H1 (cell line): ENCODE data around the gene OXSM. TPM values are rescaled to one million over a fixed set of nuclear protein-coding genes. Genes with fewer than 3 reads are reported as not detected.

ENCODE experiments used
- CTBP2 ChIP-seq: IDR thresholded peaks from 2 replicates; pipeline ENCODE4 v1.7.0; 2011; ENCODE audit warnings: borderline replicate concordance, mild to moderate bottlenecking, moderate library complexity, mixed read lengths, low read length; ENCODE audit not compliant: insufficient read depth, insufficient read length
- GTF2F1 ChIP-seq: IDR thresholded peaks from 2 replicates; pipeline ENCODE4 v1.6.1; 2012; ENCODE audit warnings: low read depth, low read length, improper control_type of control experiment, borderline replicate concordance
- polyA plus RNA-seq, 7 experiments: library from polyadenylated mRNA; depleted of rRNA in 3 of 7; stranded (reverse) in 5 of 7; unstranded in 2 of 7; fragments of >200 nt in 5 of 7; fragments of 200-250 nt in 2 of 7; gene quantifications; 1 replicate in 5 of 7; 2 replicates in 1 of 7; 4 replicates in 1 of 7; pipeline versions ENCODE4 v1.2.1 to v1.2.3, GENCODE V29; 2011 to 2013; ENCODE audit warnings: missing spikeins in 2 of 7, mixed read lengths in 2 of 7
- total RNA-seq: library from RNA; stranded (reverse); fragmentation: NEBNext Ultra II Directional; extraction: Animal tissue kit (Norgen Biotek cat#: 25700); gene quantifications from 2 replicates; pipeline ENCODE4 v1.2.1, GENCODE V29; 2021
- TF ChIP-seq, protein P1 (sequence below): fragments of 300-600 bp; sonication (generic); IDR thresholded peaks from 2 replicates; pipeline ENCODE4 v1.7.1; 2012; ENCODE audit warnings: low read length, moderate library complexity, mild to moderate bottlenecking, inconsistent platforms; ENCODE audit not compliant: insufficient replicate concordance
- TF ChIP-seq, protein P2 (sequence below): IDR thresholded peaks from 2 replicates; pipeline ENCODE4 v1.6.1; 2012; ENCODE audit warnings: inconsistent platforms
- TF ChIP-seq, protein P3 (sequence below): IDR thresholded peaks from 2 replicates; pipeline ENCODE4 v1.6.1; 2012; ENCODE audit warnings: low read length, inconsistent platforms

The OXSM gene
- total and polyA plus RNA-seq, 2 of the 8 experiments (the other 6 are each of a cell fraction or from before 2014, with no cell fraction given): 1.3 to 2.2 TPM

DNA sequence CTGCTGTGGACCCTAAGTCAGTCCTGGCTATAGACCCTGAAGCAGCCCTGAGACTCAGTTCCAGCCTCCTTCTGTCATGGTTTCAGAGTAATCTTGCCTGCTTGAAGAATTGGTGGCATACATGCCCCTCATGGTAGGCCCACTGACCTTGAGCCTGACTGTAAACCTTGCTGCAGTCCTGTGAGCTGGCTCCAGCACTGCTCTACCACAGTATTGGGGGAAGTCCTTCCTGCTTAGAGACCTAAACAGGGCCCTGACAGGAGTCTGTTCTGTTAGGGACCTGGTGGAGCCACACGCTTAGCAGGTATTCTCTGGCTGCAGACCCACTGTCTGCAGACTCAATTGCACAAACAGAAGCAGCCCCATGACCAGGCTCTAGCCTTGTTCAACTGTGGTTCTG is 47.1 kb downstream of the OXSM start (continued):
- TF ChIP-seq, protein P1, sequence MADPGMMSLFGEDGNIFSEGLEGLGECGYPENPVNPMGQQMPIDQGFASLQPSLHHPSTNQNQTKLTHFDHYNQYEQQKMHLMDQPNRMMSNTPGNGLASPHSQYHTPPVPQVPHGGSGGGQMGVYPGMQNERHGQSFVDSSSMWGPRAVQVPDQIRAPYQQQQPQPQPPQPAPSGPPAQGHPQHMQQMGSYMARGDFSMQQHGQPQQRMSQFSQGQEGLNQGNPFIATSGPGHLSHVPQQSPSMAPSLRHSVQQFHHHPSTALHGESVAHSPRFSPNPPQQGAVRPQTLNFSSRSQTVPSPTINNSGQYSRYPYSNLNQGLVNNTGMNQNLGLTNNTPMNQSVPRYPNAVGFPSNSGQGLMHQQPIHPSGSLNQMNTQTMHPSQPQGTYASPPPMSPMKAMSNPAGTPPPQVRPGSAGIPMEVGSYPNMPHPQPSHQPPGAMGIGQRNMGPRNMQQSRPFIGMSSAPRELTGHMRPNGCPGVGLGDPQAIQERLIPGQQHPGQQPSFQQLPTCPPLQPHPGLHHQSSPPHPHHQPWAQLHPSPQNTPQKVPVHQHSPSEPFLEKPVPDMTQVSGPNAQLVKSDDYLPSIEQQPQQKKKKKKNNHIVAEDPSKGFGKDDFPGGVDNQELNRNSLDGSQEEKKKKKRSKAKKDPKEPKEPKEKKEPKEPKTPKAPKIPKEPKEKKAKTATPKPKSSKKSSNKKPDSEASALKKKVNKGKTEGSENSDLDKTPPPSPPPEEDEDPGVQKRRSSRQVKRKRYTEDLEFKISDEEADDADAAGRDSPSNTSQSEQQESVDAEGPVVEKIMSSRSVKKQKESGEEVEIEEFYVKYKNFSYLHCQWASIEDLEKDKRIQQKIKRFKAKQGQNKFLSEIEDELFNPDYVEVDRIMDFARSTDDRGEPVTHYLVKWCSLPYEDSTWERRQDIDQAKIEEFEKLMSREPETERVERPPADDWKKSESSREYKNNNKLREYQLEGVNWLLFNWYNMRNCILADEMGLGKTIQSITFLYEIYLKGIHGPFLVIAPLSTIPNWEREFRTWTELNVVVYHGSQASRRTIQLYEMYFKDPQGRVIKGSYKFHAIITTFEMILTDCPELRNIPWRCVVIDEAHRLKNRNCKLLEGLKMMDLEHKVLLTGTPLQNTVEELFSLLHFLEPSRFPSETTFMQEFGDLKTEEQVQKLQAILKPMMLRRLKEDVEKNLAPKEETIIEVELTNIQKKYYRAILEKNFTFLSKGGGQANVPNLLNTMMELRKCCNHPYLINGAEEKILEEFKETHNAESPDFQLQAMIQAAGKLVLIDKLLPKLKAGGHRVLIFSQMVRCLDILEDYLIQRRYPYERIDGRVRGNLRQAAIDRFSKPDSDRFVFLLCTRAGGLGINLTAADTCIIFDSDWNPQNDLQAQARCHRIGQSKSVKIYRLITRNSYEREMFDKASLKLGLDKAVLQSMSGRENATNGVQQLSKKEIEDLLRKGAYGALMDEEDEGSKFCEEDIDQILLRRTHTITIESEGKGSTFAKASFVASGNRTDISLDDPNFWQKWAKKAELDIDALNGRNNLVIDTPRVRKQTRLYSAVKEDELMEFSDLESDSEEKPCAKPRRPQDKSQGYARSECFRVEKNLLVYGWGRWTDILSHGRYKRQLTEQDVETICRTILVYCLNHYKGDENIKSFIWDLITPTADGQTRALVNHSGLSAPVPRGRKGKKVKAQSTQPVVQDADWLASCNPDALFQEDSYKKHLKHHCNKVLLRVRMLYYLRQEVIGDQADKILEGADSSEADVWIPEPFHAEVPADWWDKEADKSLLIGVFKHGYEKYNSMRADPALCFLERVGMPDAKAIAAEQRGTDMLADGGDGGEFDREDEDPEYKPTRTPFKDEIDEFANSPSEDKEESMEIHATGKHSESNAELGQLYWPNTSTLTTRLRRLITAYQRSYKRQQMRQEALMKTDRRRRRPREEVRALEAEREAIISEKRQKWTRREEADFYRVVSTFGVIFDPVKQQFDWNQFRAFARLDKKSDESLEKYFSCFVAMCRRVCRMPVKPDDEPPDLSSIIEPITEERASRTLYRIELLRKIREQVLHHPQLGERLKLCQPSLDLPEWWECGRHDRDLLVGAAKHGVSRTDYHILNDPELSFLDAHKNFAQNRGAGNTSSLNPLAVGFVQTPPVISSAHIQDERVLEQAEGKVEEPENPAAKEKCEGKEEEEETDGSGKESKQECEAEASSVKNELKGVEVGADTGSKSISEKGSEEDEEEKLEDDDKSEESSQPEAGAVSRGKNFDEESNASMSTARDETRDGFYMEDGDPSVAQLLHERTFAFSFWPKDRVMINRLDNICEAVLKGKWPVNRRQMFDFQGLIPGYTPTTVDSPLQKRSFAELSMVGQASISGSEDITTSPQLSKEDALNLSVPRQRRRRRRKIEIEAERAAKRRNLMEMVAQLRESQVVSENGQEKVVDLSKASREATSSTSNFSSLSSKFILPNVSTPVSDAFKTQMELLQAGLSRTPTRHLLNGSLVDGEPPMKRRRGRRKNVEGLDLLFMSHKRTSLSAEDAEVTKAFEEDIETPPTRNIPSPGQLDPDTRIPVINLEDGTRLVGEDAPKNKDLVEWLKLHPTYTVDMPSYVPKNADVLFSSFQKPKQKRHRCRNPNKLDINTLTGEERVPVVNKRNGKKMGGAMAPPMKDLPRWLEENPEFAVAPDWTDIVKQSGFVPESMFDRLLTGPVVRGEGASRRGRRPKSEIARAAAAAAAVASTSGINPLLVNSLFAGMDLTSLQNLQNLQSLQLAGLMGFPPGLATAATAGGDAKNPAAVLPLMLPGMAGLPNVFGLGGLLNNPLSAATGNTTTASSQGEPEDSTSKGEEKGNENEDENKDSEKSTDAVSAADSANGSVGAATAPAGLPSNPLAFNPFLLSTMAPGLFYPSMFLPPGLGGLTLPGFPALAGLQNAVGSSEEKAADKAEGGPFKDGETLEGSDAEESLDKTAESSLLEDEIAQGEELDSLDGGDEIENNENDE: no peak
- TF ChIP-seq CTBP2 (no peak), GTF2F1 (no peak)
- TF ChIP-seq, protein P2, sequence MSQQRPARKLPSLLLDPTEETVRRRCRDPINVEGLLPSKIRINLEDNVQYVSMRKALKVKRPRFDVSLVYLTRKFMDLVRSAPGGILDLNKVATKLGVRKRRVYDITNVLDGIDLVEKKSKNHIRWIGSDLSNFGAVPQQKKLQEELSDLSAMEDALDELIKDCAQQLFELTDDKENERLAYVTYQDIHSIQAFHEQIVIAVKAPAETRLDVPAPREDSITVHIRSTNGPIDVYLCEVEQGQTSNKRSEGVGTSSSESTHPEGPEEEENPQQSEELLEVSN: no peak
- TF ChIP-seq, protein P3, sequence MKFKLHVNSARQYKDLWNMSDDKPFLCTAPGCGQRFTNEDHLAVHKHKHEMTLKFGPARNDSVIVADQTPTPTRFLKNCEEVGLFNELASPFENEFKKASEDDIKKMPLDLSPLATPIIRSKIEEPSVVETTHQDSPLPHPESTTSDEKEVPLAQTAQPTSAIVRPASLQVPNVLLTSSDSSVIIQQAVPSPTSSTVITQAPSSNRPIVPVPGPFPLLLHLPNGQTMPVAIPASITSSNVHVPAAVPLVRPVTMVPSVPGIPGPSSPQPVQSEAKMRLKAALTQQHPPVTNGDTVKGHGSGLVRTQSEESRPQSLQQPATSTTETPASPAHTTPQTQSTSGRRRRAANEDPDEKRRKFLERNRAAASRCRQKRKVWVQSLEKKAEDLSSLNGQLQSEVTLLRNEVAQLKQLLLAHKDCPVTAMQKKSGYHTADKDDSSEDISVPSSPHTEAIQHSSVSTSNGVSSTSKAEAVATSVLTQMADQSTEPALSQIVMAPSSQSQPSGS: no peak
- TF ChIP-seq, all 59 proteins: peak for 0
